ENCODE data around the gene ZNF764.

DNA sequence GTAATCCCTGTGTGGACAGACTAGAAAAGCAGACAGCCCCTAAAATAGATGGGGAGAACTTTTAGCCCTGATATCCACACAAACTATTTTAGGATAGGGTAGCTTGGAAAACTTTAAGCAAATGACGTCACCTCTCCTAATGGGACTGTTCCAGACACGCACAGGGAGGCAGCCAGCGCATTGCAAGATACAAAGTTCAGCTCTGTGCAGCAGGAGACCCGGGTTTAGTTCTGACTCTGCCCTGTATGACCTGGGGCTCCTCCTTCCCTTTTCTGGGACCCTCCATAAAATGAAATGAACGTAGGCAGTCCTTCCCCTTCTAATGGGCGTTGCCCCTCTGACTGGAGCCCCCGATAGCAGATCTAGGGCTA lies 45.8 kb upstream of the ZNF764 start:
- no peak for TF ChIP-seq POLR2AphosphoS5 (IDR thresholded peaks at IDR 0.05)
- TF ChIP-seq POLR2A (IDR thresholded peaks at IDR 0.05; ENCODE audit: low read depth), result no peak
- TF ChIP-seq, protein P1, sequence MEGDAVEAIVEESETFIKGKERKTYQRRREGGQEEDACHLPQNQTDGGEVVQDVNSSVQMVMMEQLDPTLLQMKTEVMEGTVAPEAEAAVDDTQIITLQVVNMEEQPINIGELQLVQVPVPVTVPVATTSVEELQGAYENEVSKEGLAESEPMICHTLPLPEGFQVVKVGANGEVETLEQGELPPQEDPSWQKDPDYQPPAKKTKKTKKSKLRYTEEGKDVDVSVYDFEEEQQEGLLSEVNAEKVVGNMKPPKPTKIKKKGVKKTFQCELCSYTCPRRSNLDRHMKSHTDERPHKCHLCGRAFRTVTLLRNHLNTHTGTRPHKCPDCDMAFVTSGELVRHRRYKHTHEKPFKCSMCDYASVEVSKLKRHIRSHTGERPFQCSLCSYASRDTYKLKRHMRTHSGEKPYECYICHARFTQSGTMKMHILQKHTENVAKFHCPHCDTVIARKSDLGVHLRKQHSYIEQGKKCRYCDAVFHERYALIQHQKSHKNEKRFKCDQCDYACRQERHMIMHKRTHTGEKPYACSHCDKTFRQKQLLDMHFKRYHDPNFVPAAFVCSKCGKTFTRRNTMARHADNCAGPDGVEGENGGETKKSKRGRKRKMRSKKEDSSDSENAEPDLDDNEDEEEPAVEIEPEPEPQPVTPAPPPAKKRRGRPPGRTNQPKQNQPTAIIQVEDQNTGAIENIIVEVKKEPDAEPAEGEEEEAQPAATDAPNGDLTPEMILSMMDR (IDR thresholded peaks at IDR 0.05), result no peak
- no peak for TF ChIP-seq EP300 (IDR thresholded peaks at IDR 0.05)

All from esophagus muscularis mucosa (tissue), 4 donors.